ENCODE results near the gene CBX4. TPM values are rescaled to one million over a fixed set of nuclear protein-coding genes. Genes with fewer than 3 reads are reported as not detected.

The CBX4 gene
- total and polyA plus RNA-seq, 2 of the 13 experiments (the other 11 are each of a cell fraction or from before 2014, with no cell fraction given), result 25.8 to 50.8 TPM

- Histone ChIP-seq H3K9me3 (ENCODE audit: low read length) (no peaks in the 10 kb centered on the region), H3K27ac (ENCODE audit: extremely low read length, insufficient read depth, low read length) (peak overlapping the region; percentile 85), H3K4me1 (ENCODE audit: insufficient read depth, low read length) (peaks cover 86% of the 10 kb centered on the region), H3K36me3 (replicated peaks in 1 of 2; ENCODE audit: control insufficient read depth in 1 of 2, insufficient read depth in 2 of 2, low read length in 2 of 2) (no peaks in the 10 kb centered on the region), H3K4me2 (ENCODE audit: low read depth, low read length) (peak overlapping the region; percentile 99), H3K27me3 (ENCODE audit: control insufficient read depth in 1 of 2, insufficient read depth in 2 of 2, low read length in 2 of 2) (no peaks in the 10 kb centered on the region), H3K4me3 (replicated peaks in 1 of 3; ENCODE audit: insufficient read depth in 1 of 3, low read depth in 2 of 3, low read length in 3 of 3) (peak overlapping the region; percentile 63 to 87 (median 77); a peak in 5 of 6 replicates), H3K9ac (ENCODE audit: insufficient read depth, low read depth, low read length) (peak overlapping the region; percentile 92), H2AFZ (ENCODE audit: low read length) (no peak overlapping the region), H4K20me1 (ENCODE audit: insufficient read depth, low read length) (no peaks in the 10 kb centered on the region), H3K79me2 (ENCODE audit: insufficient read depth, low read length) (no peaks in the 10 kb centered on the region)
- ChIA-PET POLR2A (interaction anchor here (0.9 to 9.7 kb wide), 14 partner anchors 8 to 145 kb away, joined by 3 to 333 read pairs (median 8); partner anchors contain the start of gene CBX8), CTCF (ENCODE audit: low intra/inter-chr PET ratio, low total read pairs) (interaction anchor here (1.4 to 2.6 kb wide), 3 partner anchors 60 to 146 kb away, joined by 3 to 6 read pairs (median 3); no protein-coding TSS in a partner anchor)
- in situ Hi-C loops (cut with HindIII; ENCODE audit: extremely low pct_ligation_motif_present, low pct_unique_long_range_greater_than_20kb) (no loop called here), intact Hi-C loops (cut with micrococcal nuclease; ENCODE audit: unreplicated experiment) (loop anchor here (2.0 to 5.0 kb wide), 2 partner anchors 82 to 147 kb away; no protein-coding TSS in a partner anchor)
- DNase-seq (ENCODE audit: low spot score) (peak; percentile 50), ATAC-seq (peak; percentile 21), FAIRE-seq (peak; percentile 50)
- BruUV-seq (replicated peaks), result no TSS peak
- 3% methylated on average over 6 of the region's 7 CpGs for WGBS (ENCODE audit: low lambda C conversion rate)
- TF ChIP-seq RERE (CRISPR knock-in tag; IDR thresholded peaks at IDR 0.05; ENCODE audit: low read depth) (no peak), ZFP90 (CRISPR knock-in tag; IDR thresholded peaks at IDR 0.05; ENCODE audit: borderline replicate concordance) (no peak), ETV6 (CRISPR knock-in tag; conservative IDR thresholded peaks at IDR 0.05) (no peak), ZNF468 (CRISPR knock-in tag; IDR thresholded peaks at IDR 0.05) (no peak), FOXO4 (CRISPR knock-in tag; conservative IDR thresholded peaks at IDR 0.05) (0 out of 2 replicates have a peak, but pooled peaks have one; percentile 40), HOXA3 (CRISPR knock-in tag; IDR thresholded peaks at IDR 0.05) (peak; percentile 14; the same call in 1 of the 2 replicates), TEAD3 (CRISPR knock-in tag; optimal IDR thresholded peaks at IDR 0.05; ENCODE audit: borderline replicate concordance) (peak; percentile 12), ZNF772 (CRISPR knock-in tag; IDR thresholded peaks at IDR 0.05) (0 out of 2 replicates have a peak, but pooled peaks have one; percentile 26), HNRNPK (IDR thresholded peaks at IDR 0.05; ENCODE audit: low read depth, low read length, poor library complexity, severe bottlenecking) (no peak), TFAP4 (IDR thresholded peaks at IDR 0.05; ENCODE audit: borderline replicate concordance, low read depth) (no peak), KLF6 (CRISPR knock-in tag; IDR thresholded peaks at IDR 0.05) (0 out of 2 replicates have a peak, but pooled peaks have one; percentile 5), ZNF547 (CRISPR knock-in tag; IDR thresholded peaks at IDR 0.05) (no peak; the same call in 1 of the 2 replicates), ZNF709 (CRISPR knock-in tag; IDR thresholded peaks at IDR 0.05) (no peak), PHF20 (CRISPR knock-in tag; IDR thresholded peaks at IDR 0.05) (no peak), HINFP (CRISPR knock-in tag; IDR thresholded peaks at IDR 0.05; ENCODE audit: low read depth) (no peak), SP1 (IDR thresholded peaks at IDR 0.05) (no peak), SP1 (CRISPR knock-in tag; IDR thresholded peaks at IDR 0.05) (no peak)
Measured at GRCh38 chr17:79845601-79845949, 6.3 kb upstream of the CBX4 start.
